ENCODE measurements around the gene RPTN.
A peak's percentile ranks its signal among the peaks of the same experiment; 100 is the strongest.

Gene RPTN

GRCh38 chr1:152112885-152113432 lies 46.1 kb downstream of the RPTN start:
- DNase-seq (ENCODE audit: low read depth, low spot score): no peak
- H3K4me3 ChIP-seq (ENCODE audit: low read length): peak overlapping the region; percentile 56

DNA sequence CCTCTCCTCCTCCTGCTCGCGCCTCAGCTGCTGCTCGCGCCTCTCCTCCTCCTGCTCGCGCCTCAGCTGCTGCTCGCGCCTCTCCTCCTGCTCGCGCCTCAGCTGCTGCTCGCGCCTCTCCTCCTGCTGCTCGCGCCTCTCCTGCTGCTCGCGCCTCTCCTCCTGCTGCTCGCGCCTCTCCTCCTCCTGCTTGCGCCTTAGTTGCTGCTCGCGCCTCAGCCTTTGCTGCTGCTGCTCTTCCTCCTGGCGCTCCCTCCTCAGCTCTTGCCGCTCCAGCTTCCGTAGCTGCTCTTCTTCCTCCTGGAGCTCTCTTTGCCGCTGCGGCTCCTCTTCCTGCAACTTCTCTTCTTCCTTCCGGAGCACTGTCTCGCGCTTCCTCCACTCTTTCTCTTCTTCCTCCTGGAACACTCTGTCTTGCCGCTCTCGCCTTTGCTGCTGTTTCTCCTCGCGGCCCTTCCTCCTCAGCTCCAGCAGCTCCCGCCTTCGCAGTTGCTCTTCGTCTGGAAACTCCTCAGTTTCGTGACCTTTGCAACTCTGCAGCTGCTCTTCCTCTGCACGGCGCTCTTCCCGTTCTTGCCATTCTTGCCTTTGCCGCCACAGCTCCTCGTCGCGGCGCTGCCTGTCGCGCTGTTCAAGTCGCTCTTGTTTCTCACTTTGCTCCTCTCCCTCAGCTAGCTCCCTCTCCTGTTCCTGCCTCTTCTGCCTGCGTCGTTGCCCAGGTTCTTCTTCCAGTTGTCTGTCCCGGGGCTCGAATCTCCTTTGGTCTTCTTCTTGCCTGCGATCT lies 46.7 kb downstream of the RPTN start:
- peak overlapping the region; percentile 56 for H3K4me3 ChIP-seq (ENCODE audit: low read length)
- no peak for DNase-seq (ENCODE audit: low read depth, low spot score)

- H3K4me3 ChIP-seq (ENCODE audit: low read length): peak overlapping the region; percentile 38
- DNase-seq (ENCODE audit: low read depth, low spot score): peak; percentile 72
Measured at GRCh38 chr1:152111515-152111968, 47.5 kb downstream of the RPTN start.

- H3K4me3 ChIP-seq (ENCODE audit: low read length): peak overlapping the region; percentile 38
- no peak for DNase-seq (ENCODE audit: low read depth, low spot score)
Measured at GRCh38 chr1:152110860-152111514, 48.0 kb downstream of the RPTN start.

DNA sequence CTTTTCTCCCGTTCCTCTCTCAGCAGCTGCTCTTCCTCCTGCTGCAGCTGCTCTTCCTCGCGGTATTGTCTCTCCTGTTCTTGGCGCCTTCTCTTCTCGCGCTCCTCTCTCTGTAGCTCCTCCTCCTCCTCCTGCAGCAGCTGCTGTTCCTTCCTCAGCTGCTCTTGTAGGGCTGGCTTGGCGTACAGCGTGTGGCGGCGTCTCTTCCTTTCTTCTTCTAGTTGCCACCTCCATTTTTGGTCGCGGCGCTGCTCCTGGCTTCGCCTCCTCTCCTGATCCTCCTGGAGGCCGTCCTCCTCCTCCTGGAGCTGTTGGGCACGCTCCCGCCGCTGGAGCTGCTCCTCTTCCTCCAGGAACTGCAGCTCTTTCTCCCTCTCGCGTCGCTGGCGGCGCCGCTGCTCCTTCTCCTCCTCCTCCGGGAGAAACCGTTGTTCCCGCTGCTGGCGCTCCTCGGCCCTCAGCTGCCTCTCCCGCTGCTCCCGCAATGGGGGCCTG lies 48.6 kb downstream of the RPTN start:
- DNase-seq (ENCODE audit: low read depth, low spot score): no peak

GRCh38 chr1:152109998-152110294 lies 49.1 kb downstream of the RPTN start:
- DNase-seq (ENCODE audit: low read depth, low spot score): no peak
- no peak overlapping the region for H3K4me3 ChIP-seq (ENCODE audit: low read length)

More for the DNA sequence above, 48.6 kb downstream of the RPTN start:
- H3K4me3 ChIP-seq (ENCODE audit: low read length): no peak overlapping the region

- no peak overlapping the region for H3K4me3 ChIP-seq (ENCODE audit: low read length)
Measured at GRCh38 chr1:152109231-152109997, 49.6 kb downstream of the RPTN start.

GRCh38 chr1:152108882-152109222 lies 50.2 kb downstream of the RPTN start:
- H3K4me3 ChIP-seq (ENCODE audit: low read length): no peak overlapping the region

More at GRCh38 chr1:152109231-152109997, 49.6 kb downstream of the RPTN start:
- no peak for DNase-seq (ENCODE audit: low read depth, low spot score)

GRCh38 chr1:152107984-152108881 lies 50.8 kb downstream of the RPTN start:
- H3K4me3 ChIP-seq (ENCODE audit: low read length): no peak overlapping the region
- no peak for DNase-seq (ENCODE audit: low read depth, low spot score)

More at GRCh38 chr1:152108882-152109222, 50.2 kb downstream of the RPTN start:
- no peak for DNase-seq (ENCODE audit: low read depth, low spot score)

DNA sequence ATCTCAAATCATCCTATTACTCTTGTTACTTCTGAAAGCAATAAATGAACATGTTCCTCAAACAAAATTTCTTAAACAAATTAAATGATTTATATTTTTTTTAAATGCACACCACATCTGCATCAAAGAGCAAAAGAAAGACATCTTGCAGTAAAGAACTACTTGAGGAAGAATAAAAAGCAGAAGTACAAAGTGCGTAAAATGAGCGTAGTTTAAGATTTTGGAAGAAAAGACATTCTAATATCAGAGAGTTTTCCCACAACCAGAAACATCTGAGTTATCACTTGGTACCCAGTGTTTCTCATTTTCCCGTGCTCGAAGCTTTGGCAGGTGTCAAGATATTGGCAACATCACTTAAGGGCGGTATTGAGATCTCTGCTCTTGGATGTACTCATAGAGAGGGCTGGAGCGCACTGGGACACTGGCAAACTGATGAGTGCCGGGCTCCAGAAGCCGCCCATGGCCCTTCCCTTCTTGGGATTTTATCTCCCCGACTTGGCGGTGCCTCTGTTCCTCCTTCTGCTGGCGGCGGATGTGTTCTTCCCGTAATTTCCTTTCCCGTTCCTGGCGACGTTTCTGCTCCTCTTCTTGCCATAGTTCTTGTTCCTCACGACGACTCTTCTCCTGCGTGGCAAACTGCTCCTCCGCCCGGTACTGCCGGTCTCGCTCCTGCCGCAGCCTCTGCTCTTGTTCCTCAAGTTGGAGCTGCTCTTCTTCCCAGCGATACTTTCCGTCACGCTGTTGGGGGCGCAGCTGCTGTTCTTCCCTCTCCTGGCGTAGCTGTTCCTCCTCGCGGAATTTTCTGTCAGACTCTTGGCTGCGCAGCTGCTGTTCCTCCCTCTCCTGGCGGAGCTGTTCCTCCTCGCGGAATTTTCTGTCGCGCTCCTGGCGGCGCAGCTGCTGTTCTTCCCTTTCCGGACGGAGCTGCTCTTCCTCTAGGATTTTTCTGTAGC lies 51.7 kb downstream of the RPTN start:
- H3K4me3 ChIP-seq (ENCODE audit: low read length): no peak overlapping the region

GRCh38 chr1:152104854-152105253 lies 54.2 kb downstream of the RPTN start:
- no peak for DNase-seq (ENCODE audit: low read depth, low spot score)
- no peak overlapping the region for H3K4me3 ChIP-seq (ENCODE audit: low read length)

More for the DNA sequence above, 51.7 kb downstream of the RPTN start:
- no peak for DNase-seq (ENCODE audit: low read depth, low spot score)

Measured in Jurkat, Clone E6-1 (cell line).